ENCODE measurements around the gene ADAMTS8.

Gene ADAMTS8, protein sequence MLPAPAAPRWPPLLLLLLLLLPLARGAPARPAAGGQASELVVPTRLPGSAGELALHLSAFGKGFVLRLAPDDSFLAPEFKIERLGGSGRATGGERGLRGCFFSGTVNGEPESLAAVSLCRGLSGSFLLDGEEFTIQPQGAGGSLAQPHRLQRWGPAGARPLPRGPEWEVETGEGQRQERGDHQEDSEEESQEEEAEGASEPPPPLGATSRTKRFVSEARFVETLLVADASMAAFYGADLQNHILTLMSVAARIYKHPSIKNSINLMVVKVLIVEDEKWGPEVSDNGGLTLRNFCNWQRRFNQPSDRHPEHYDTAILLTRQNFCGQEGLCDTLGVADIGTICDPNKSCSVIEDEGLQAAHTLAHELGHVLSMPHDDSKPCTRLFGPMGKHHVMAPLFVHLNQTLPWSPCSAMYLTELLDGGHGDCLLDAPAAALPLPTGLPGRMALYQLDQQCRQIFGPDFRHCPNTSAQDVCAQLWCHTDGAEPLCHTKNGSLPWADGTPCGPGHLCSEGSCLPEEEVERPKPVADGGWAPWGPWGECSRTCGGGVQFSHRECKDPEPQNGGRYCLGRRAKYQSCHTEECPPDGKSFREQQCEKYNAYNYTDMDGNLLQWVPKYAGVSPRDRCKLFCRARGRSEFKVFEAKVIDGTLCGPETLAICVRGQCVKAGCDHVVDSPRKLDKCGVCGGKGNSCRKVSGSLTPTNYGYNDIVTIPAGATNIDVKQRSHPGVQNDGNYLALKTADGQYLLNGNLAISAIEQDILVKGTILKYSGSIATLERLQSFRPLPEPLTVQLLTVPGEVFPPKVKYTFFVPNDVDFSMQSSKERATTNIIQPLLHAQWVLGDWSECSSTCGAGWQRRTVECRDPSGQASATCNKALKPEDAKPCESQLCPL

DNA sequence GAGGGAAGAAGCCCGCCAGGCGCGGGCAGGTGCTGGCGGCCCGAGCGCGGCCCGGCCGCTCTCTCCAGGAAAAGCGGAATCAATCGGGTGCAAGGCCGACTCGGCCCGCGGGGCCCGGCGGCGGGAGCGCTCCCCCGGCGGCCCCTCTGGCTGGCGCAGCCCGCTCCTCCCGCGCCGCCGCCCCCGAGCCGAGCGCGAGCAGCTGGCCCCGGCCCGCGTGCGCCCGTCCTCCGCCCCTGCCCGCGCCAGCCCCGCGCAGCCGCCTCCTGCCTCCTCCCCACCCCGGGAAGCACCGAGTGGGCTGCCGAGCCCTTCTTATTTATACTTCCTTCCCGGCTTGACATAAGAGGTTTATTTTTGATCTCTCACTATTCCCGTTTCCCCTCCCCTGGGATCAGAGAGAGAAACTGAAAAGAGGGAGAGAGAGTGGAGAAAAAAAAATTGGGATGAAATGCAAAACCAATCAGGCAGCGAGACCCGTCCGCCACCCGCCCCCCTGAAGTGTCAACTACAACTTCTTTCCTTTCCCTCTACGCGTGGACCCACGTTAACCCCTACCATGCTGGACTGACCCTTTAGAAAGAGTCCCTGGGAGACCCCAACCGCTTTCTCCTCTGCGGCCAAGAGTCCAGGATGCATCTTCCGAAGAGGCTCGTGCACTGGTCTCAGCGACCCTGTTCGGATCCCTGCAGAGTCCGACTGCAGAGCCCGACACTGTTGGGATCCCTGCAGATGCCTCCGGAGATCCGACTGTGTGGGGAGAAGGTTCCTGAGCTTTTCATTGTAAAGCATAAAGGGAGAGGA lies at the start of gene ADAMTS8:
Gene ADAMTS8 (minus strand): TSS at position 294 of the 804 bp plus-strand sequence. CDS start 323 bp downstream, outside the sequence.
- no peak within 1 kb of the TSS for H3K27ac Mint-ChIP-seq
- H3K36me3 Mint-ChIP-seq (ENCODE audit: low read depth): no peaks in the 10 kb centered on the region
- peaks cover 16% of the 10 kb centered on the region for H3K4me1 Mint-ChIP-seq
- H3K27me3 Mint-ChIP-seq (ENCODE audit: low read depth, poor library complexity): peaks cover 74% of the 10 kb centered on the region
- DNase-seq: peak; percentile 61
- no peaks in the 10 kb centered on the region for H3K9me3 Mint-ChIP-seq
- TF ChIP-seq, protein P1, sequence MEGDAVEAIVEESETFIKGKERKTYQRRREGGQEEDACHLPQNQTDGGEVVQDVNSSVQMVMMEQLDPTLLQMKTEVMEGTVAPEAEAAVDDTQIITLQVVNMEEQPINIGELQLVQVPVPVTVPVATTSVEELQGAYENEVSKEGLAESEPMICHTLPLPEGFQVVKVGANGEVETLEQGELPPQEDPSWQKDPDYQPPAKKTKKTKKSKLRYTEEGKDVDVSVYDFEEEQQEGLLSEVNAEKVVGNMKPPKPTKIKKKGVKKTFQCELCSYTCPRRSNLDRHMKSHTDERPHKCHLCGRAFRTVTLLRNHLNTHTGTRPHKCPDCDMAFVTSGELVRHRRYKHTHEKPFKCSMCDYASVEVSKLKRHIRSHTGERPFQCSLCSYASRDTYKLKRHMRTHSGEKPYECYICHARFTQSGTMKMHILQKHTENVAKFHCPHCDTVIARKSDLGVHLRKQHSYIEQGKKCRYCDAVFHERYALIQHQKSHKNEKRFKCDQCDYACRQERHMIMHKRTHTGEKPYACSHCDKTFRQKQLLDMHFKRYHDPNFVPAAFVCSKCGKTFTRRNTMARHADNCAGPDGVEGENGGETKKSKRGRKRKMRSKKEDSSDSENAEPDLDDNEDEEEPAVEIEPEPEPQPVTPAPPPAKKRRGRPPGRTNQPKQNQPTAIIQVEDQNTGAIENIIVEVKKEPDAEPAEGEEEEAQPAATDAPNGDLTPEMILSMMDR (IDR thresholded peaks at IDR 0.05): no peak
- peak within 1 kb of the TSS; percentile 88 for H3K4me3 Mint-ChIP-seq

DNA sequence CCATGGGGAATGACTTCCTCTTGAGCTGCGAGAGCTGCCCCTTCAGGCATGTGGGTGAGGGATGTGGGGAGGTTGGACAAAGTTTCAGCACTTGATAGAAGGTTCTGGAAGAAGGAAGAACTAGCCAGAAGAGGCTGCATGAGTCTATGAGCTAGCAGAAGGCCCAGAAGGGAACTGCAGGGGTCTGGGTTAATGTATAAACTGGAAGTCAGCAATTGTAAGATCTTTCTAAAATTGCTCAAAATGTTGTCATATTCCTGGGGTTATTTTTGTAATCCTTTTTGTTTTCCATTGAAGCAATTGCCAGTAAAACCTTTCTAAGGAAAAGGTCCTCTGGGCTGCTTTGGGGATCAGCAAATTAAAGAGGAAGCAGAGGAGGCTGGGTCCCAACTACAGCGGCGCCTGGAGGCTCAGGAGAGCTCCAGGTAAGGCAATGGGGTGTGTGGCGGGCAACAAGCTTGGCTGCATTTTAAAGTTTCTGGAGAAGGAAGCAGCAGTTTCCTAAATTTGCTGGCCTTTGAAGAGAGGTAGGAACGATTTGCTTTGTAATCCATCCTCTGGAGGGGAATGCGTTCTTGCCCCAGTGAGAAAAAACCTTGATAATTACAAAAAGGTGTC lies 49.3 kb upstream of the ADAMTS8 start:
- TF ChIP-seq, protein P1 (IDR thresholded peaks at IDR 0.05): no peak
- H3K9me3 Mint-ChIP-seq: no peaks in the 10 kb centered on the region
- peaks cover 4% of the 10 kb centered on the region for H3K4me1 Mint-ChIP-seq
- peaks cover 4% of the 10 kb centered on the region for H3K27me3 Mint-ChIP-seq (ENCODE audit: low read depth, poor library complexity)
- no peak overlapping the region for H3K4me3 Mint-ChIP-seq
- no peak for DNase-seq
- peaks cover 4% of the 10 kb centered on the region for H3K36me3 Mint-ChIP-seq (ENCODE audit: low read depth)
- no peak overlapping the region for H3K27ac Mint-ChIP-seq

DNA sequence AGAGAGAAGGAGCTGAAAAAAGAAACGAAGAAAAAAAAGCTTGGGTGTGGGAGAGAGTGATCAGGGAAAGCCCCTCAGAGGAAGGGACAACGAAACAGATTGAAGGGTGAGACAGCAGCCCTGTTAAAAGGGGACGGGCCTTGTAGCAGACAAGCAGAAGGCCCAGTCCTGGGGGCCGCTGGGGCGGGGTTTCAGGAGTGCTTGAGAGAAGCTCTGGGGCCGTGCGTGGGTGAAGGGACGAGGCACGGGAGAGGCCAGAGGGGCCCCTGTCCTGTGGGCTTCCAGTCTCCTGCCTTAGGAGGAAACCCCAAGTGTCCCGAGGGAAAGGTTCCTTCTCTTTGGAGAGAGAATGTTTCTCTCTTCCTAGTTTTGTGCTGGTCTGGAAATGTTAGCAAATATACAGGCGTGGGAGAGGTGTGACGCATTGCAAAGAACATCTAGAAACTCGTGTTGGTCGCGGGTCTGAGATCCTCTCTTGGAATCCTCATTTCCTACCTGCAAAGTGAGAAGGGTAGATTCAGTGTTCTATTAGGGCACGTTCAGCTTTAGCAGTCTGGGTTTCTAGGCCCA lies 48.6 kb upstream of the ADAMTS8 start:
- DNase-seq: no peak
- Mint-ChIP-seq H3K4me3 (peak overlapping the region; percentile 60), H3K27ac (peak overlapping the region; percentile 55), H3K9me3 (no peaks in the 10 kb centered on the region), H3K27me3 (ENCODE audit: low read depth, poor library complexity) (peaks cover 2% of the 10 kb centered on the region), H3K36me3 (ENCODE audit: low read depth) (peaks cover 6% of the 10 kb centered on the region), H3K4me1 (peaks cover 4% of the 10 kb centered on the region)
- TF ChIP-seq, protein P1 (IDR thresholded peaks at IDR 0.05): no peak

DNA sequence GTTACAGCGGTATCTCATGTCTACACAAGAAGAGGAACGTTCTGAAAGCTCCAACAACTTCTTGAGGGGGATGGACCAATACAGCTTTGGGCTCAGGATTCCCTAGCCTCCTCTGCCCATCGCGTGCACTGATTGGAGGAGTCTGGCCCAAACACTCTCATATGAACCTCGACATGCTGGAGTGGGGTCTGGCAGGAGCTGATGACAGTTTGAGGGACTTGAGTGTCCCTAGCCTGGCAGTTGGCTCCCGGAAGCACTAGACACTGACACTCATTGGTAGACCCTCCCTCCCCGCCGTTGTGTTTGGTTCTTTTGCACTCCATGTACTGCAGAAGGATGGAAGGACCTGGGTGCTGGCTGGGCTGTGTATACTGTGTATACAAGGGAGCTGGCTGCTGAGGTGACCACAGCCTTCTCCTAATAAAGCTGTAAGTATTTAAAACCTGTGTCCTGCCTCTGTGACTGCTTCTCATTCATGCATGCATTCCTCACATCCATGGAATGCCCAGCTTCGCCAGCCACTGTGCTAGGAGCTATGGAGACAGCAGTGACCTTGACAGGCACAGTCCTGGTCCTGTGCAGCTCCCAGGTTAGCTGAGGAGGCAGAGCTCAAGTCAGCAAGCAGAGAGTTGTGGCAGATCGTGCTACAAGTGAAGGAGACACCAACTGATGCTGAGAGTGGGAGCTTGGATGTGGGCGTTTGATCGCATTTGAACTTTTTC lies 48.0 kb upstream of the ADAMTS8 start:
- Mint-ChIP-seq H3K36me3 (ENCODE audit: low read depth) (peaks cover 11% of the 10 kb centered on the region), H3K4me1 (peaks cover 4% of the 10 kb centered on the region), H3K27me3 (ENCODE audit: low read depth, poor library complexity) (no peaks in the 10 kb centered on the region), H3K4me3 (peak overlapping the region; percentile 60), H3K27ac (peak overlapping the region; percentile 55), H3K9me3 (no peaks in the 10 kb centered on the region)
- DNase-seq: no peak
- TF ChIP-seq, protein P1 (IDR thresholded peaks at IDR 0.05): no peak

Data from nephron progenitor cell (in vitro differentiated cells).